GM19397 (cell line): ENCODE data around the gene FNIP2.
"Not testable (repeated sequence)": the region's sequence is repeated elsewhere in the genome, so short reads cannot be mapped to it uniquely, and the experiment has no call there.

ENCODE experiments used
- ATAC-seq: cut with Tn5 transposase; IDR thresholded peaks from one replicate; pipeline ENCODE4 v1.9.1; 2021; ENCODE audit warnings: mild to moderate bottlenecking, moderate library complexity; ENCODE audit not compliant: unreplicated experiment

The FNIP2 gene

GRCh38 chr4:158865520-158866177 lies 96.8 kb downstream of the FNIP2 start:
- no peak for ATAC-seq

GRCh38 chr4:158869001-158869400 lies 100.2 kb downstream of the FNIP2 start:
- no peak for ATAC-seq

- no peak for ATAC-seq
These were observed 100.9 kb downstream of the FNIP2 start for GRCh38 chr4:158869761-158870160.

- no peak for ATAC-seq
These were observed 101.4 kb downstream of the FNIP2 start for GRCh38 chr4:158870282-158870625.

- ATAC-seq: no peak
These were observed 102.0 kb downstream of the FNIP2 start for GRCh38 chr4:158870626-158871334.

- ATAC-seq: no peak
These were observed 102.5 kb downstream of the FNIP2 start for GRCh38 chr4:158871335-158871724.

GRCh38 chr4:158873795-158874401 lies 105.1 kb downstream of the FNIP2 start:
- no peak for ATAC-seq

- no peak for ATAC-seq
These were observed 106.2 kb downstream of the FNIP2 start for GRCh38 chr4:158875026-158875425.

- ATAC-seq: no peak
These were observed 106.6 kb downstream of the FNIP2 start for GRCh38 chr4:158875455-158875854.

GRCh38 chr4:158877069-158877468 lies 108.2 kb downstream of the FNIP2 start:
- ATAC-seq: no peak

- not testable (repeated sequence) for ATAC-seq
These were observed 113.3 kb downstream of the FNIP2 start for GRCh38 chr4:158882142-158882541.

GRCh38 chr4:158884280-158884679 lies 115.5 kb downstream of the FNIP2 start:
- no peak for ATAC-seq

- ATAC-seq: no peak
These were observed 116.7 kb downstream of the FNIP2 start for GRCh38 chr4:158885564-158885963.

- ATAC-seq: no peak
These were observed 121.5 kb downstream of the FNIP2 start for GRCh38 chr4:158890294-158890693.

- no peak for ATAC-seq
These were observed 122.4 kb downstream of the FNIP2 start for GRCh38 chr4:158891256-158891655.

- no peak for ATAC-seq
These were observed 126.0 kb downstream of the FNIP2 start for GRCh38 chr4:158894826-158895225.

- ATAC-seq: no peak
These were observed 127.2 kb downstream of the FNIP2 start for GRCh38 chr4:158895797-158896576.

- ATAC-seq: not testable (repeated sequence)
These were observed 127.9 kb downstream of the FNIP2 start for GRCh38 chr4:158896577-158897238.

- not testable (repeated sequence) for ATAC-seq
These were observed 131.6 kb downstream of the FNIP2 start for GRCh38 chr4:158900408-158900807.

GRCh38 chr4:158902280-158903078 lies 133.7 kb downstream of the FNIP2 start:
- ATAC-seq: not testable (repeated sequence)
